GM12878 (cell line): ENCODE results near the gene PRR15. TPM values are rescaled to one million over a fixed set of nuclear protein-coding genes. Genes with fewer than 3 reads are reported as not detected.

ENCODE experiments used
- ATAC-seq: fragments of 200-7000 bp; cut with Tn5 transposase; 3 replicates; pipeline ENCODE4 v1.9.1; 2020; ENCODE audit warnings: mild to moderate bottlenecking, moderate library complexity
- BruUV-seq: library from RNA; stranded (reverse); fragments of 400-500 nt; replicated peaks from 2 replicates; lab custom pipeline; 2021; lab: Mats Ljungman, UMichigan
- CTCF ChIA-PET: fragments of 300-600 bp; sonication (Branson Sonifier 250); formaldehyde crosslinking; extraction: SDS; loops from one replicate; lab custom pipeline; 2021; ENCODE audit warnings: inconsistent platforms; lab: Yijun Ruan, JAX
- POLR2A ChIA-PET: fragments of 350-600 bp; formaldehyde crosslinking; extraction: SDS; loops from one replicate; lab custom pipeline; 2021; ENCODE audit warnings: inconsistent platforms; lab: Charles Lee
- RAD21 ChIA-PET: fragments of 300-600 bp; sonication (Branson Sonifier 250); formaldehyde crosslinking; loops from one replicate; lab custom pipeline; 2023; ENCODE audit warnings: antibody characterized with exemption; ENCODE audit not compliant: unreplicated experiment; lab: Charles Lee
- SMC1A ChIA-PET: fragments of 300-600 bp; sonication (Branson Sonifier 250); formaldehyde crosslinking; loops from one replicate; lab custom pipeline; 2023; ENCODE audit not compliant: unreplicated experiment, uncharacterized antibody; lab: Charles Lee
- DNase-seq: peaks from one replicate; pipeline ENCODE4 v3.0.0-alpha.2; 2011; ENCODE audit warnings: low read depth, low spot score
- FAIRE-seq: peaks from 3 replicates; lab custom pipeline; 2011; peaks lifted over from hg19 to GRCh38; lab: Jason Lieb, UNC
- H2AFZ ChIP-seq: 2 replicates; pipeline ENCODE4 v1.6.0; 2011; ENCODE audit warnings: low read depth, low read length, control low read depth; ENCODE audit not compliant: control insufficient read depth
- H3K27ac ChIP-seq: 2 replicates; pipeline ENCODE4 v1.5.1; 2011; ENCODE audit warnings: control low read depth; ENCODE audit not compliant: control insufficient read depth, insufficient read depth
- H3K27me3 ChIP-seq, 2 experiments: replicated peaks in 1 of 2; 2 replicates each; pipeline versions ENCODE4 v1.6.0 to v1.6.1; 2011; ENCODE audit warnings: low read length in 1 of 2; ENCODE audit not compliant: control insufficient read depth in 2 of 2, insufficient read depth in 2 of 2
- H3K36me3 ChIP-seq, 2 experiments: 2 replicates each; pipeline ENCODE4 v1.5.1; 2011; ENCODE audit warnings: low read length in 1 of 2; ENCODE audit not compliant: control insufficient read depth in 2 of 2, insufficient read depth in 2 of 2
- H3K4me1 ChIP-seq: 2 replicates; pipeline ENCODE4 v1.6.1; 2011; ENCODE audit warnings: mild to moderate bottlenecking, low read length, moderate library complexity, mixed read lengths; ENCODE audit not compliant: control insufficient read depth, insufficient read depth
- H3K4me2 ChIP-seq: 2 replicates; pipeline ENCODE4 v1.6.0; 2011; ENCODE audit warnings: control low read depth; ENCODE audit not compliant: control insufficient read depth, insufficient read depth
- H3K4me3 ChIP-seq: fragments of 200-600 bp; sonication (generic); 2 replicates; pipeline ENCODE4 v1.5.1; 2016
- H3K79me2 ChIP-seq: 2 replicates; pipeline ENCODE4 v1.6.0; 2011; ENCODE audit warnings: low read length; ENCODE audit not compliant: control insufficient read depth, insufficient read depth
- H3K9ac ChIP-seq: 2 replicates; pipeline ENCODE4 v1.8.0; 2011; ENCODE audit warnings: low read length, control low read depth, mixed read lengths; ENCODE audit not compliant: control insufficient read depth, insufficient read depth
- H3K9me3 ChIP-seq: replicated peaks from 3 replicates; pipeline ENCODE4 v1.5.1; 2011; ENCODE audit warnings: mild to moderate bottlenecking, low read length; ENCODE audit not compliant: control insufficient read depth, insufficient read depth
- H4K20me1 ChIP-seq: 2 replicates; pipeline ENCODE4 v1.6.0; 2011; ENCODE audit not compliant: control insufficient read depth, insufficient read depth
- BRCA1 ChIP-seq: IDR thresholded peaks from 2 replicates; pipeline ENCODE4 v1.6.1; 2011; ENCODE audit warnings: low read depth, low read length, improper control_type of control experiment
- CBX5 ChIP-seq: sonication (generic); IDR thresholded peaks from 2 replicates; pipeline ENCODE4 v1.6.1; 2016; ENCODE audit warnings: low read depth, moderate library complexity, mild to moderate bottlenecking, inconsistent platforms
- CREB1 ChIP-seq: IDR thresholded peaks from 2 replicates; pipeline ENCODE4 v1.6.1; 2012; ENCODE audit warnings: low read depth, mild to moderate bottlenecking, inconsistent platforms
- ETV6 ChIP-seq, 2 experiments: fragments of 450-650 bp in 1 of 2; IDR thresholded peaks in 1 of 2; conservative IDR thresholded peaks in 1 of 2; 2 replicates each; pipeline ENCODE4 v1.6.1; 2014; ENCODE audit warnings: antibody characterized with exemption in 1 of 2, borderline replicate concordance in 1 of 2, low read depth in 1 of 2, mild to moderate bottlenecking in 1 of 2, moderate library complexity in 1 of 2
- EZH2 ChIP-seq: IDR thresholded peaks from 2 replicates; pipeline ENCODE4 v1.6.1; 2012; ENCODE audit warnings: low read depth, mild to moderate bottlenecking, control low read depth, inconsistent platforms, low read length, borderline replicate concordance; ENCODE audit not compliant: control insufficient read depth
- HDAC2 ChIP-seq: fragments of 200-600 bp; sonication (generic); IDR thresholded peaks from 2 replicates; pipeline ENCODE4 v1.6.1; 2017
- NFYB ChIP-seq: IDR thresholded peaks from 2 replicates; pipeline ENCODE4 v1.6.1; 2011; ENCODE audit warnings: low read depth, mild to moderate bottlenecking, low read length, improper control_type of control experiment, moderate library complexity; ENCODE audit not compliant: insufficient read depth
- SPI1 ChIP-seq: IDR thresholded peaks from 2 replicates; pipeline ENCODE4 v1.6.1; 2011; ENCODE audit warnings: low read depth, mild to moderate bottlenecking, low read length, moderate library complexity, borderline replicate concordance; ENCODE audit not compliant: insufficient read depth
- ZNF24 ChIP-seq: fragments of 450-650 bp; IDR thresholded peaks from 2 replicates; pipeline ENCODE4 v1.6.1; 2017; ENCODE audit warnings: antibody characterized with exemption, mild to moderate bottlenecking
- WGBS: methylation state at CpG from one replicate; pipeline ENCODE4 v1.1.6; 2016; ENCODE audit warnings: low lambda C conversion rate; ENCODE audit not compliant: insufficient replicate concordance, insufficient coverage; ENCODE audit errors: missing lambda C conversion rate; 5-methylcytosine and 5-hydroxymethylcytosine counted together
- in situ Hi-C: fragments of 300-500 bp; cut with MboI; formaldehyde crosslinking; loops from 9 replicates; pipeline ENCODE4 v1.14.3; 2018; ENCODE audit warnings: mixed read lengths
- intact Hi-C: fragments of 100-400 bp; cut with micrococcal nuclease; formaldehyde crosslinking; loops from one replicate; pipeline ENCODE4 v1.14.2; 2022; ENCODE audit not compliant: unreplicated experiment
- polyA plus RNA-seq, 11 experiments: library from polyadenylated mRNA; depleted of rRNA in 4 of 11; unstranded in 6 of 11; stranded (reverse) in 5 of 11; fragments of >200 nt; fragmentation: Nextera tagmentation in 4 of 11; fragmentation: Illumina TruSeq in 1 of 11; extraction: Ambion mirVana in 4 of 11; extraction: Trizol in 1 of 11; gene quantifications; 1 replicate in 1 of 11; 2 replicates in 10 of 11; pipeline versions ENCODE4 v1.2.1 to v1.2.3, GENCODE V29; 2011 to 2016; ENCODE audit warnings: inconsistent platforms in 2 of 11, missing spikeins in 2 of 11, low read depth in 1 of 11
- total RNA-seq, 4 experiments: library from RNA; depleted of rRNA in 3 of 4; stranded (reverse); fragments of >200 nt in 3 of 4; fragmentation: Illumina TruSeq in 1 of 4; extraction: Trizol in 1 of 4; gene quantifications; 2 replicates each; pipeline versions ENCODE4 v1.2.1 to v1.2.3, GENCODE V29; 2013 to 2021
- TF ChIP-seq, protein P1 (sequence below): fragments of 450-650 bp; IDR thresholded peaks from 2 replicates; pipeline ENCODE4 v1.6.1; 2017; ENCODE audit warnings: mild to moderate bottlenecking, low read depth, inconsistent platforms; ENCODE audit not compliant: poor library complexity, severe bottlenecking

The PRR15 gene
- total and polyA plus RNA-seq, 10 of the 15 experiments (the other 5 are each of a cell fraction or from before 2014, with no cell fraction given) = not detected

DNA sequence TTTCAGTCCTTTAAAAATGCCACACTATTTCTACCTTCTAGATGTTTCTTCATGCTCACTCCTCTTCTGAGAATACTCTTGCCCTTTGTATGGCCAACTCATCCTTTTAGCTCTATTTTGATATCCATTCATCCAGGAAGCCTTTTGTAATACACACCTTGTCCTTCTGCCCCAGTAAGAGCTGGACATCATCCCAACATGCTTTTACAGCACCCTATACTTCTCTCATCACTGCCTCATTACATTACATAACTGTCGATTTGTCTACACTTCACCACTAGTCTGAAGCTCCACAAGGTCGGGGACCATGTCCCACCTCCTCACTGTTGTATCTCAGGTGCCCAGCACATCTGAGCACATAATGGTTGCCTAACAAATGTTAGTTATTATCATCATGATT is 29.2 kb downstream of the PRR15 start:
- intact Hi-C loops = no loop called here
- 0% methylated on average over 2 of the region's 2 CpGs for WGBS
- no peaks in the 10 kb centered on the region for H4K20me1 ChIP-seq
- H3K4me2 ChIP-seq = no peak overlapping the region
- H3K4me1 ChIP-seq = no peaks in the 10 kb centered on the region
- ATAC-seq (no peak), DNase-seq (no peak)
- no peak overlapping the region for H3K4me3 ChIP-seq
- no peak overlapping the region for H2AFZ ChIP-seq
- CTCF ChIA-PET = interaction anchor here (1.1 to 1.3 kb wide), 2 partner anchors 18 to 28 kb away, joined by 3 read pairs; no protein-coding TSS in a partner anchor
- no TSS peak for BruUV-seq
- in situ Hi-C loops = no loop called here
- H3K79me2 ChIP-seq = no peaks in the 10 kb centered on the region
- H3K27me3 ChIP-seq = no peaks in the 10 kb centered on the region; a peak in 1 of 4 replicates
- no peaks in the 10 kb centered on the region for H3K9me3 ChIP-seq
- H3K27ac ChIP-seq = no peak overlapping the region
- RAD21 ChIA-PET = no interaction called here
- TF ChIP-seq NFYB = no peak
- no peak for TF ChIP-seq ETV6 (conservative IDR thresholded peaks at IDR 0.05 in 1 of 2, IDR thresholded peaks at IDR 0.05 in 1 of 2; ENCODE audit: borderline replicate concordance in 1 of 2, low read depth in 1 of 2)
- no peak for TF ChIP-seq BRCA1
- no peak for TF ChIP-seq CREB1
- no peak for TF ChIP-seq ZNF24
- TF ChIP-seq, all 136 proteins: peak for 0
- Histone ChIP-seq H3K36me3 (no peaks in the 10 kb centered on the region), H3K9ac (no peak overlapping the region)
- ChIA-PET POLR2A (no interaction called here), SMC1A (no interaction called here)
- FAIRE-seq = no peak

DNA sequence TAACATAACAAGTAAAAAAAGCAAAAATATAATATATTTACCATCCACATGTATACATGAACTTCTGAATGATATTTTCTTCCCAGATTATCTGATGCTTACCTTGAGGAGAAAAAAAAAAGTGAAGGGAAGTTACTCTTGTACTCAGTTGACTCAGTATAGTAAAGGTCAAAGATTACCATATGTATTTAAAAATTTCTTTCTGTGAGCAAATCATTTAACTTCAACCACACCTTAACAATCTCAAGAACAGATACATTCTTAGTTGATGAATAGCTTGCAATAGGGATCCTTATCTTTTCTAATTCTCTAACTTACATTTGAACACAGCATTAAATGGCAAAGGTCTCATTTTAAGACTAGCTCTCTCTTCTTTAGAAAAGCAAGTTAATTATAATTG is 29.8 kb downstream of the PRR15 start:
- no peaks in the 10 kb centered on the region for H4K20me1 ChIP-seq
- intact Hi-C loops = no loop called here
- no peaks in the 10 kb centered on the region for H3K9me3 ChIP-seq
- no peak overlapping the region for H3K4me2 ChIP-seq
- POLR2A ChIA-PET = no interaction called here
- in situ Hi-C loops = no loop called here
- H3K4me3 ChIP-seq = no peak overlapping the region
- H3K79me2 ChIP-seq = no peaks in the 10 kb centered on the region
- no peak overlapping the region for H3K9ac ChIP-seq
- no TSS peak for BruUV-seq
- no peaks in the 10 kb centered on the region; a peak in 1 of 4 replicates for H3K27me3 ChIP-seq
- H3K27ac ChIP-seq = no peak overlapping the region
- ATAC-seq (no peak), DNase-seq (no peak), FAIRE-seq (no peak)
- SMC1A ChIA-PET = no interaction called here
- no peak for TF ChIP-seq SPI1
- no peak for TF ChIP-seq HDAC2
- no peak for TF ChIP-seq CBX5
- TF ChIP-seq EZH2 = no peak
- TF ChIP-seq, protein P1, sequence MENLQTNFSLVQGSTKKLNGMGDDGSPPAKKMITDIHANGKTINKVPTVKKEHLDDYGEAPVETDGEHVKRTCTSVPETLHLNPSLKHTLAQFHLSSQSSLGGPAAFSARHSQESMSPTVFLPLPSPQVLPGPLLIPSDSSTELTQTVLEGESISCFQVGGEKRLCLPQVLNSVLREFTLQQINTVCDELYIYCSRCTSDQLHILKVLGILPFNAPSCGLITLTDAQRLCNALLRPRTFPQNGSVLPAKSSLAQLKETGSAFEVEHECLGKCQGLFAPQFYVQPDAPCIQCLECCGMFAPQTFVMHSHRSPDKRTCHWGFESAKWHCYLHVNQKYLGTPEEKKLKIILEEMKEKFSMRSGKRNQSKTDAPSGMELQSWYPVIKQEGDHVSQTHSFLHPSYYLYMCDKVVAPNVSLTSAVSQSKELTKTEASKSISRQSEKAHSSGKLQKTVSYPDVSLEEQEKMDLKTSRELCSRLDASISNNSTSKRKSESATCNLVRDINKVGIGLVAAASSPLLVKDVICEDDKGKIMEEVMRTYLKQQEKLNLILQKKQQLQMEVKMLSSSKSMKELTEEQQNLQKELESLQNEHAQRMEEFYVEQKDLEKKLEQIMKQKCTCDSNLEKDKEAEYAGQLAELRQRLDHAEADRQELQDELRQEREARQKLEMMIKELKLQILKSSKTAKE = no peak
- TF ChIP-seq NFYB = no peak
- CTCF ChIA-PET = no interaction called here
- no peak overlapping the region for H2AFZ ChIP-seq
- RAD21 ChIA-PET = no interaction called here
- no peaks in the 10 kb centered on the region for H3K4me1 ChIP-seq
- no peaks in the 10 kb centered on the region for H3K36me3 ChIP-seq
